Neural cell (in vitro differentiated cells): Measurements from ENCODE around the gene RGS19. TPM values are rescaled to one million over a fixed set of nuclear protein-coding genes. Genes with fewer than 3 reads are reported as not detected.

Source experiments
- H2AFZ ChIP-seq: fragments of 200-600, 300-800 bp; sonication (generic), shearing (Covaris generic); 2 replicates; pipeline ENCODE4 v1.6.0; 2014; ENCODE audit warnings: low read depth, mild to moderate bottlenecking, antibody characterized with exemption, low read length, moderate library complexity
- H3F3A ChIP-seq: fragments of 200-600 bp; shearing (Covaris generic); 2 replicates; pipeline ENCODE4 v1.6.1; 2016; ENCODE audit warnings: mild to moderate bottlenecking, moderate library complexity, mixed read lengths, antibody characterized with exemption, low read length; ENCODE audit not compliant: insufficient read depth, poor library complexity, severe bottlenecking
- H3K27ac ChIP-seq: fragments of 200-600, 300-800 bp; sonication (generic), shearing (Covaris generic); 2 replicates; pipeline ENCODE4 v1.5.1; 2014; ENCODE audit warnings: mild to moderate bottlenecking, low read length, moderate library complexity
- H3K27me3 ChIP-seq: fragments of 300-800, 200-600 bp; sonication (generic), shearing (Covaris generic); 2 replicates; pipeline ENCODE4 v1.6.0; 2014; ENCODE audit warnings: mild to moderate bottlenecking, low read depth, low read length, moderate library complexity; ENCODE audit not compliant: insufficient read depth
- H3K36me3 ChIP-seq: fragments of 300-800, 200-600 bp; sonication (generic), shearing (Covaris generic); 2 replicates; pipeline ENCODE4 v1.5.1; 2014; ENCODE audit warnings: mild to moderate bottlenecking, antibody characterized with exemption, low read length, moderate library complexity; ENCODE audit not compliant: insufficient read depth
- H3K4me2 ChIP-seq: fragments of 300-800, 200-600 bp; sonication (generic), shearing (Covaris generic); 2 replicates; pipeline ENCODE4 v1.6.0; 2014; ENCODE audit warnings: mild to moderate bottlenecking, low read length
- H3K4me3 ChIP-seq: fragments of 300-800, 200-600 bp; sonication (generic), shearing (Covaris generic); 2 replicates; pipeline ENCODE4 v1.5.1; 2014; ENCODE audit warnings: mild to moderate bottlenecking, low read length, moderate library complexity
- H3K79me2 ChIP-seq: fragments of 200-600 bp; shearing (Covaris generic); replicated peaks from 2 replicates; pipeline ENCODE4 v1.6.0; 2014; ENCODE audit warnings: mild to moderate bottlenecking, low read length, moderate library complexity; ENCODE audit not compliant: insufficient read depth
- H3K9ac ChIP-seq: fragments of 300-800, 200-600 bp; sonication (generic), shearing (Covaris generic); 2 replicates; pipeline ENCODE4 v1.6.1; 2016; ENCODE audit warnings: mild to moderate bottlenecking, low read length, mixed read lengths
- H3K9me2 ChIP-seq: fragments of 200-600 bp; shearing (Covaris generic); 2 replicates; pipeline ENCODE4 v1.6.1; 2016; ENCODE audit warnings: mild to moderate bottlenecking, low read length, mixed read lengths; ENCODE audit not compliant: insufficient read depth
- H3K9me3 ChIP-seq: fragments of 200-600, 300-800 bp; sonication (generic), shearing (Covaris generic); 2 replicates; pipeline ENCODE4 v1.6.1; 2016; ENCODE audit warnings: mild to moderate bottlenecking, mixed run types, low read length, moderate library complexity, mixed read lengths
- H4K20me1 ChIP-seq: fragments of 200-600 bp; shearing (Covaris generic); 2 replicates; pipeline ENCODE4 v1.6.1; 2016; ENCODE audit warnings: mild to moderate bottlenecking, mixed run types; ENCODE audit not compliant: insufficient read depth
- EP300 ChIP-seq: fragments of 450-650 bp; conservative IDR thresholded peaks from 2 replicates; pipeline ENCODE4 v1.6.1; 2014; ENCODE audit warnings: antibody characterized with exemption, mild to moderate bottlenecking, moderate library complexity; ENCODE audit not compliant: poor library complexity, severe bottlenecking
- EZH2 ChIP-seq: fragments of 200-600, 300-800 bp; shearing (Covaris generic), sonication (generic); IDR thresholded peaks from 2 replicates; pipeline ENCODE4 v1.6.1; 2014; ENCODE audit warnings: antibody characterized with exemption, low read length, borderline replicate concordance, mild to moderate bottlenecking; ENCODE audit not compliant: insufficient read depth, poor library complexity, severe bottlenecking
- MXI1 ChIP-seq: fragments of 450-650 bp; conservative IDR thresholded peaks from 2 replicates; pipeline ENCODE4 v1.6.1; 2014; ENCODE audit warnings: antibody characterized with exemption, mild to moderate bottlenecking; ENCODE audit not compliant: poor library complexity, severe bottlenecking
- POLR2AphosphoS5 ChIP-seq: IDR thresholded peaks from 2 replicates; pipeline ENCODE4 v1.6.1; 2012
- RAD21 ChIP-seq: fragments of 450-650 bp; conservative IDR thresholded peaks from 2 replicates; pipeline ENCODE4 v1.6.1; 2014; ENCODE audit warnings: antibody characterized with exemption, mild to moderate bottlenecking, moderate library complexity
- SMC3 ChIP-seq: fragments of 450-650 bp; conservative IDR thresholded peaks from 2 replicates; pipeline ENCODE4 v1.6.1; 2014; ENCODE audit warnings: antibody characterized with exemption, mild to moderate bottlenecking, moderate library complexity; ENCODE audit not compliant: poor library complexity
- TAF1 ChIP-seq: IDR thresholded peaks from 2 replicates; pipeline ENCODE4 v1.6.1; 2012; ENCODE audit warnings: low read depth
- polyA plus RNA-seq: library from polyadenylated mRNA; depleted of rRNA; stranded (reverse); fragments of >200 nt; gene quantifications from 2 replicates; pipeline ENCODE4 v1.2.3, GENCODE V29; 2014
- TF ChIP-seq, protein P1 (sequence below): IDR thresholded peaks from 2 replicates; pipeline ENCODE4 v1.6.1; 2012; ENCODE audit warnings: borderline replicate concordance
- TF ChIP-seq, protein P2 (sequence below): fragments of 450-650 bp; IDR thresholded peaks from 2 replicates; pipeline ENCODE4 v1.5.1; 2014; ENCODE audit warnings: antibody characterized with exemption, mild to moderate bottlenecking, moderate library complexity; ENCODE audit not compliant: poor library complexity, severe bottlenecking

Gene RGS19
- polyA plus RNA-seq, 1 donor from 2014 or later: 3.4 TPM

DNA sequence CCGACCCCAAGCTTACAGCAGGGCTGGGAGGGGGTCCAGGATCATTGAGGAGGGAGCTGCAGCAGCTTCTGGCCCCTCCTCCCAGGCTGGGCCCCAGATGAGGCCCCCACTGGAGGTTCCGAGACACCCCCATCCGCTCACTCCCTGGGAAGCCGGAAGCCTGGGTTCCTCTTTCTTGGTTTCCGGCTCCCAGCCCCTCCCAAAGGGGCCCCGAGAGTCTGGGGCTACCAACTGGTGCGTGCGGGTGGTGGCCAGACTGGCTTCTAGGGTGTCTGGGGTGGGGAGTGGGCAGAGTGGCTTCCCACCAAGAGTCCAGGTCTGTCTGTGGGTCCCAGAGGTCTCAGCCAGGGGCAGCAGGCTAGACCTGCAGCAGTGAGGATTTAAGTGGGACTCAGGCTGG, 2.2 kb downstream of the RGS19 start:
- Histone ChIP-seq H3K4me2 (no peak overlapping the region), H3F3A (no peaks in the 10 kb centered on the region), H2AFZ (no peak overlapping the region), H3K9ac (no peak overlapping the region), H3K27ac (no peak overlapping the region), H3K9me3 (no peaks in the 10 kb centered on the region), H4K20me1 (no peaks in the 10 kb centered on the region), H3K4me3 (no peak overlapping the region), H3K9me2 (no peaks in the 10 kb centered on the region), H3K79me2 (no peaks in the 10 kb centered on the region), H3K36me3 (no peaks in the 10 kb centered on the region), H3K27me3 (peaks cover 5% of the 10 kb centered on the region)
- TF ChIP-seq POLR2AphosphoS5: no peak
- TF ChIP-seq, protein P1, sequence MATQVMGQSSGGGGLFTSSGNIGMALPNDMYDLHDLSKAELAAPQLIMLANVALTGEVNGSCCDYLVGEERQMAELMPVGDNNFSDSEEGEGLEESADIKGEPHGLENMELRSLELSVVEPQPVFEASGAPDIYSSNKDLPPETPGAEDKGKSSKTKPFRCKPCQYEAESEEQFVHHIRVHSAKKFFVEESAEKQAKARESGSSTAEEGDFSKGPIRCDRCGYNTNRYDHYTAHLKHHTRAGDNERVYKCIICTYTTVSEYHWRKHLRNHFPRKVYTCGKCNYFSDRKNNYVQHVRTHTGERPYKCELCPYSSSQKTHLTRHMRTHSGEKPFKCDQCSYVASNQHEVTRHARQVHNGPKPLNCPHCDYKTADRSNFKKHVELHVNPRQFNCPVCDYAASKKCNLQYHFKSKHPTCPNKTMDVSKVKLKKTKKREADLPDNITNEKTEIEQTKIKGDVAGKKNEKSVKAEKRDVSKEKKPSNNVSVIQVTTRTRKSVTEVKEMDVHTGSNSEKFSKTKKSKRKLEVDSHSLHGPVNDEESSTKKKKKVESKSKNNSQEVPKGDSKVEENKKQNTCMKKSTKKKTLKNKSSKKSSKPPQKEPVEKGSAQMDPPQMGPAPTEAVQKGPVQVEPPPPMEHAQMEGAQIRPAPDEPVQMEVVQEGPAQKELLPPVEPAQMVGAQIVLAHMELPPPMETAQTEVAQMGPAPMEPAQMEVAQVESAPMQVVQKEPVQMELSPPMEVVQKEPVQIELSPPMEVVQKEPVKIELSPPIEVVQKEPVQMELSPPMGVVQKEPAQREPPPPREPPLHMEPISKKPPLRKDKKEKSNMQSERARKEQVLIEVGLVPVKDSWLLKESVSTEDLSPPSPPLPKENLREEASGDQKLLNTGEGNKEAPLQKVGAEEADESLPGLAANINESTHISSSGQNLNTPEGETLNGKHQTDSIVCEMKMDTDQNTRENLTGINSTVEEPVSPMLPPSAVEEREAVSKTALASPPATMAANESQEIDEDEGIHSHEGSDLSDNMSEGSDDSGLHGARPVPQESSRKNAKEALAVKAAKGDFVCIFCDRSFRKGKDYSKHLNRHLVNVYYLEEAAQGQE: no peak
- TF ChIP-seq EZH2: no peak
- no peak for TF ChIP-seq RAD21
- no peak for TF ChIP-seq MXI1

DNA sequence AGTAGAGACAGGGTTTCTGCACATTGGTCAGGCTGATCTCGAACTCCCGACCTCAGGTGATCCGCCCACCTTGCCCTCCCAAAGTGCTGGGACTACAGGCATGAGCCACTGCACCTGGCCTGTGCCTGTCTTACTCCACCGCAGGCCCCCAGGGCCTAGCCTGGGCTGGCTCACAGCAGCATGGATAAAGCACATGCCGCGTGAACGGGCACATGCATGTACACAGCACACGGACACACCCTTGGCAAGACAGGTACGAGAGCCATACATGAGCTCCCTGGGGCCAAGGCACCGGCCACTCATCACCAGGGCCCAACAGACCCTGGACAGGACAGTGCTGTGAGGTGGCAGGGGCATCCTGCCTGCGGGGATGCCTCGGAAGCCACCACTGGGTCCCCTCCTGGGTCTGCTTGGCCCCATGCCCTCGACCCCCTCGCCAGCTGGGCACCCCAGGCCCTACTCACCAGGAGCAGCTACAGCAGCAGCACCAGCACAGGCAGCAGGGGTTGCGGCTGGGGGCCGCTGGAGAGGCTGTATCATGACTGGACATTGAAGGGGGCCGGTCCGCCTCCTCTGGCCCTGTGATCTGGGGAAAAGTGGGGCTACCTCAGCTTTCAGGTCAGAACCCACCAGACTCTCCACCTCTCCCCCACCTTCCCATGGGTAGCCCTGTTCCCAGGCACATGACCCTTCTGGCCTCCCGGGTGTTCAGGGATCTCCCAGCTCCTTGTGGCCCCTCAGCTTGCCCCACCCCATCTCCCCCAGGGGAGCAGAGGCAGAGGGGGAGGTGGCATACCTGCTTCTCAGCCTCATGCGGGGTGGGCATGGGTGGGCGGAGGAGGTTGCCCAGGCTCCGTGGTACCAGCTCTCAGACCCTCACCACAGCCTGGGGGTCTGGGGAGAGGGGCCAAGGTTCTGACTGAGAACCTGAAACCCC, 3.0 kb downstream of the RGS19 start:
- H3K9me2 ChIP-seq: no peaks in the 10 kb centered on the region
- no peak overlapping the region for H3K9ac ChIP-seq
- no peak overlapping the region for H2AFZ ChIP-seq
- no peaks in the 10 kb centered on the region for H3K36me3 ChIP-seq
- H3K4me2 ChIP-seq: no peak overlapping the region
- H3K27me3 ChIP-seq: peaks cover 5% of the 10 kb centered on the region
- TF ChIP-seq MXI1: no peak
- TF ChIP-seq EP300: no peak
- TF ChIP-seq POLR2AphosphoS5: no peak
- TF ChIP-seq SMC3: no peak
- no peak for TF ChIP-seq RAD21
- no peak for TF ChIP-seq TAF1
- TF ChIP-seq EZH2: no peak
- TF ChIP-seq, protein P1: no peak
- TF ChIP-seq, protein P2, sequence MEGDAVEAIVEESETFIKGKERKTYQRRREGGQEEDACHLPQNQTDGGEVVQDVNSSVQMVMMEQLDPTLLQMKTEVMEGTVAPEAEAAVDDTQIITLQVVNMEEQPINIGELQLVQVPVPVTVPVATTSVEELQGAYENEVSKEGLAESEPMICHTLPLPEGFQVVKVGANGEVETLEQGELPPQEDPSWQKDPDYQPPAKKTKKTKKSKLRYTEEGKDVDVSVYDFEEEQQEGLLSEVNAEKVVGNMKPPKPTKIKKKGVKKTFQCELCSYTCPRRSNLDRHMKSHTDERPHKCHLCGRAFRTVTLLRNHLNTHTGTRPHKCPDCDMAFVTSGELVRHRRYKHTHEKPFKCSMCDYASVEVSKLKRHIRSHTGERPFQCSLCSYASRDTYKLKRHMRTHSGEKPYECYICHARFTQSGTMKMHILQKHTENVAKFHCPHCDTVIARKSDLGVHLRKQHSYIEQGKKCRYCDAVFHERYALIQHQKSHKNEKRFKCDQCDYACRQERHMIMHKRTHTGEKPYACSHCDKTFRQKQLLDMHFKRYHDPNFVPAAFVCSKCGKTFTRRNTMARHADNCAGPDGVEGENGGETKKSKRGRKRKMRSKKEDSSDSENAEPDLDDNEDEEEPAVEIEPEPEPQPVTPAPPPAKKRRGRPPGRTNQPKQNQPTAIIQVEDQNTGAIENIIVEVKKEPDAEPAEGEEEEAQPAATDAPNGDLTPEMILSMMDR: no peak
- H3K79me2 ChIP-seq: no peaks in the 10 kb centered on the region
- H3F3A ChIP-seq: no peaks in the 10 kb centered on the region
- no peak overlapping the region for H3K27ac ChIP-seq
- H4K20me1 ChIP-seq: no peaks in the 10 kb centered on the region
- H3K4me3 ChIP-seq: no peak overlapping the region
- H3K9me3 ChIP-seq: no peaks in the 10 kb centered on the region
